A549 (cell line): ENCODE results near the gene CRISPLD2. TPM values are rescaled to one million over a fixed set of nuclear protein-coding genes. Genes with fewer than 3 reads are reported as not detected.

Source experiments
- ATAC-seq, 2 experiments: fragments of 200-7000 bp in 1 of 2; fragments of >200 bp in 1 of 2; cut with Nextera tagmentation in 1 of 2; cut with Tn5 transposase in 1 of 2; 3 replicates each; pipeline versions ENCODE4 v1.8.0 to v1.9.1; 2018 to 2020; ENCODE audit warnings: mild to moderate bottlenecking in 1 of 2, moderate library complexity in 1 of 2
- CTCF ChIA-PET: fragments of 300-600 bp; sonication (Branson Sonifier 250); formaldehyde crosslinking; extraction: SDS; loops from one replicate; lab custom pipeline; 2021; ENCODE audit warnings: antibody characterized with exemption, inconsistent platforms; lab: Yijun Ruan, JAX
- POLR2A ChIA-PET: fragments of 350-600 bp; formaldehyde crosslinking; extraction: SDS; loops from one replicate; lab custom pipeline; 2021; ENCODE audit warnings: antibody characterized with exemption, inconsistent platforms; lab: Yijun Ruan, JAX
- DNase-seq, 2 experiments: peaks; one replicate each; pipeline versions ENCODE4 v3.0.0 to v3.0.0-alpha.2; 2011 to 2016; ENCODE audit warnings: low read depth in 1 of 2, low spot score in 1 of 2
- FAIRE-seq: peaks from 2 replicates; lab custom pipeline; 2011; peaks lifted over from hg19 to GRCh38; lab: Jason Lieb, UNC
- H3K27ac ChIP-seq, 2 experiments: fragments of >200 bp; sonication (Bioruptor Twin); formaldehyde crosslinking; 3 replicates each; pipeline ENCODE4 v1.5.1; 2016 to 2017
- H3K4me1 ChIP-seq: fragments of >200 bp; sonication (Bioruptor Twin); formaldehyde crosslinking; 3 replicates; pipeline ENCODE4 v1.6.1; 2016
- H3K4me2 ChIP-seq: fragments of >200 bp; sonication (Bioruptor Twin); formaldehyde crosslinking; 3 replicates; pipeline ENCODE4 v1.6.1; 2016
- H3K4me3 ChIP-seq: fragments of >200 bp; sonication (Bioruptor Twin); formaldehyde crosslinking; 3 replicates; pipeline ENCODE4 v1.5.1; 2016
- H3K9me3 ChIP-seq: fragments of >200 bp; sonication (Bioruptor Twin); formaldehyde crosslinking; 3 replicates; pipeline ENCODE4 v1.6.1; 2016
- BCL3 ChIP-seq: fragments of >200 bp; sonication (Bioruptor Twin); formaldehyde crosslinking; IDR thresholded peaks from 3 replicates; pipeline ENCODE4 v1.6.1; 2016
- BHLHE40 ChIP-seq: IDR thresholded peaks from 2 replicates; pipeline ENCODE4 v1.6.1; 2012; ENCODE audit warnings: low read depth, low read length, inconsistent platforms
- CEBPB ChIP-seq, 2 experiments: fragments of >200 bp in 1 of 2; sonication (Bioruptor Twin) in 1 of 2; formaldehyde crosslinking in 1 of 2; IDR thresholded peaks; 2 replicates each; pipeline ENCODE4 v1.6.1; 2012 to 2016
- EP300 ChIP-seq, 2 experiments: fragments of >200 bp; sonication (Bioruptor Twin); formaldehyde crosslinking; IDR thresholded peaks; 2 replicates in 1 of 2; 3 replicates in 1 of 2; pipeline ENCODE4 v1.6.1; 2016 to 2017
- ESRRA ChIP-seq: fragments of 150-350 bp; IDR thresholded peaks from 2 replicates; pipeline ENCODE4 v1.6.1; 2014; ENCODE audit warnings: mild to moderate bottlenecking, low read length, borderline replicate concordance
- FOSL2 ChIP-seq, 2 experiments: fragments of 450-650 bp in 1 of 2; fragments of >200 bp in 1 of 2; sonication (Bioruptor Twin) in 1 of 2; formaldehyde crosslinking; IDR thresholded peaks; 2 replicates each; pipeline versions ENCODE4 v1.5.0 to v1.6.1; 2016 to 2020; ENCODE audit warnings: mild to moderate bottlenecking in 1 of 2, moderate library complexity in 1 of 2
- GATA3 ChIP-seq: IDR thresholded peaks from 2 replicates; pipeline ENCODE4 v1.6.1; 2012; ENCODE audit warnings: borderline replicate concordance
- HEYL ChIP-seq: fragments of 250-450 bp; sonication (Bioruptor Pico); IDR thresholded peaks from 2 replicates; pipeline ENCODE4 v1.8.0; 2021; ENCODE audit warnings: mild to moderate bottlenecking, moderate library complexity
- JUN ChIP-seq, 2 experiments: fragments of >200 bp; sonication (Bioruptor Twin); formaldehyde crosslinking; IDR thresholded peaks; 2 replicates in 1 of 2; 3 replicates in 1 of 2; pipeline ENCODE4 v1.6.1; 2016 to 2017
- JUNB ChIP-seq: fragments of >200 bp; sonication (Bioruptor Twin); formaldehyde crosslinking; IDR thresholded peaks from 2 replicates; pipeline ENCODE4 v1.6.1; 2016
- MAFK ChIP-seq: fragments of 450-650 bp; IDR thresholded peaks from 2 replicates; pipeline ENCODE4 v1.6.1; 2014; ENCODE audit not compliant: partially characterized antibody
- MAX ChIP-seq: IDR thresholded peaks from 2 replicates; pipeline ENCODE4 v1.6.1; 2012
- NPAS2 ChIP-seq: fragments of 250-450 bp; sonication (Bioruptor Pico); IDR thresholded peaks from 2 replicates; pipeline ENCODE4 v1.8.0; 2022; ENCODE audit warnings: mild to moderate bottlenecking, moderate library complexity, borderline replicate concordance
- NR3C1 ChIP-seq: fragments of >200 bp; sonication (Bioruptor Twin); formaldehyde crosslinking; IDR thresholded peaks from 3 replicates; pipeline ENCODE4 v1.6.1; 2017
- PHF8 ChIP-seq: fragments of 200-600 bp; sonication (generic); IDR thresholded peaks from 2 replicates; pipeline ENCODE4 v1.6.1; 2016; ENCODE audit warnings: low read depth, mild to moderate bottlenecking, antibody characterized with exemption, moderate library complexity, borderline replicate concordance
- RAD21 ChIP-seq, 2 experiments: fragments of >200 bp in 1 of 2; sonication (Bioruptor Twin) in 1 of 2; formaldehyde crosslinking in 1 of 2; IDR thresholded peaks in 1 of 2; conservative IDR thresholded peaks in 1 of 2; 2 replicates in 1 of 2; 3 replicates in 1 of 2; pipeline ENCODE4 v1.6.1; 2012 to 2018; ENCODE audit warnings: inconsistent platforms in 1 of 2
- ZC3H11A ChIP-seq: fragments of 450-650 bp; IDR thresholded peaks from 2 replicates; pipeline ENCODE4 v1.6.1; 2014; ENCODE audit warnings: antibody characterized with exemption, mild to moderate bottlenecking
- ZNF302 ChIP-seq: fragments of 250-450 bp; sonication (Bioruptor Pico); IDR thresholded peaks from 2 replicates; pipeline ENCODE4 v1.9.0; 2021; ENCODE audit warnings: inconsistent platforms, mild to moderate bottlenecking, moderate library complexity
- WGBS: methylation state at CpG from one replicate; pipeline ENCODE4 v1.1.6; 2017; ENCODE audit errors: missing lambda C conversion rate; 5-methylcytosine and 5-hydroxymethylcytosine counted together
- polyA plus RNA-seq, 4 experiments: library from polyadenylated mRNA; depleted of rRNA in 3 of 4; stranded (reverse); fragments of >200 nt; fragmentation: RNase III in 1 of 4; extraction: RNeasy Plus Mini Kit Qiagen cat#74134 plus additional on column Dnase treatment in 1 of 4; gene quantifications; 2 replicates in 3 of 4; 3 replicates in 1 of 4; pipeline ENCODE4 v1.2.3, GENCODE V29; 2011 to 2017
- TF ChIP-seq, protein P1 (sequence below): IDR thresholded peaks from 2 replicates; pipeline ENCODE4 v1.6.1; 2012; ENCODE audit warnings: low read depth, borderline replicate concordance
- TF ChIP-seq, protein P2 (sequence below): fragments of 450-650 bp; IDR thresholded peaks from 2 replicates; pipeline ENCODE4 v1.6.1; 2014; ENCODE audit warnings: antibody characterized with exemption
- TF ChIP-seq, protein P3 (sequence below): fragments of >200 bp; sonication (Bioruptor Twin); formaldehyde crosslinking; IDR thresholded peaks from 3 replicates; pipeline ENCODE4 v1.5.1; 2016

Gene CRISPLD2
- polyA plus RNA-seq, 2 of the 4 experiments (the other 2 are of a cell fraction): 0.85 to 1.6 TPM

- TF ChIP-seq GATA3 (peak; percentile 89), NR3C1 (no peak), BCL3 (peak; percentile 34; the same call in 1 of the 3 replicates), ZNF302 (CRISPR knock-in tag) (peak; percentile 42; the same call in 1 of the 2 replicates), ZC3H11A (no peak), JUNB (peak; percentile 82), MAX (peak; percentile 89), JUN (IDR thresholded peaks at IDR 0.05) (peak; percentile 81 to 83; a peak in 3 of 5 replicates), PHF8 (no peak), FOSL2 (IDR thresholded peaks at IDR 0.05) (peak; percentile 67; the same call in 1 of the 2 replicates), FOSL2 (CRISPR knock-in tag; IDR thresholded peaks at IDR 0.05) (peak; percentile 79), MAFK (peak; percentile 71), HEYL (CRISPR knock-in tag) (no peak), RAD21 (conservative IDR thresholded peaks at IDR 0.05 in 1 of 2, IDR thresholded peaks at IDR 0.05 in 1 of 2) (peak in 1 of 2 experiments; percentile 17; a peak in 3 of 5 replicates), CEBPB (IDR thresholded peaks at IDR 0.05) (peak in 1 of 2 experiments; percentile 70; a peak in 1 of 4 replicates), ESRRA (no peak), NPAS2 (CRISPR knock-in tag) (0 out of 2 replicates have a peak, but pooled peaks have one; percentile 27), EP300 (IDR thresholded peaks at IDR 0.05) (peak; percentile 53 to 77; a peak in 3 of 5 replicates), BHLHE40 (peak; percentile 27; the same call in 1 of the 2 replicates)
- TF ChIP-seq, protein P1, sequence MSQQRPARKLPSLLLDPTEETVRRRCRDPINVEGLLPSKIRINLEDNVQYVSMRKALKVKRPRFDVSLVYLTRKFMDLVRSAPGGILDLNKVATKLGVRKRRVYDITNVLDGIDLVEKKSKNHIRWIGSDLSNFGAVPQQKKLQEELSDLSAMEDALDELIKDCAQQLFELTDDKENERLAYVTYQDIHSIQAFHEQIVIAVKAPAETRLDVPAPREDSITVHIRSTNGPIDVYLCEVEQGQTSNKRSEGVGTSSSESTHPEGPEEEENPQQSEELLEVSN: peak; percentile 71; the same call in 1 of the 2 replicates
- TF ChIP-seq, protein P2, sequence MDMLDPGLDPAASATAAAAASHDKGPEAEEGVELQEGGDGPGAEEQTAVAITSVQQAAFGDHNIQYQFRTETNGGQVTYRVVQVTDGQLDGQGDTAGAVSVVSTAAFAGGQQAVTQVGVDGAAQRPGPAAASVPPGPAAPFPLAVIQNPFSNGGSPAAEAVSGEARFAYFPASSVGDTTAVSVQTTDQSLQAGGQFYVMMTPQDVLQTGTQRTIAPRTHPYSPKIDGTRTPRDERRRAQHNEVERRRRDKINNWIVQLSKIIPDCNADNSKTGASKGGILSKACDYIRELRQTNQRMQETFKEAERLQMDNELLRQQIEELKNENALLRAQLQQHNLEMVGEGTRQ: no peak
- TF ChIP-seq, protein P3, sequence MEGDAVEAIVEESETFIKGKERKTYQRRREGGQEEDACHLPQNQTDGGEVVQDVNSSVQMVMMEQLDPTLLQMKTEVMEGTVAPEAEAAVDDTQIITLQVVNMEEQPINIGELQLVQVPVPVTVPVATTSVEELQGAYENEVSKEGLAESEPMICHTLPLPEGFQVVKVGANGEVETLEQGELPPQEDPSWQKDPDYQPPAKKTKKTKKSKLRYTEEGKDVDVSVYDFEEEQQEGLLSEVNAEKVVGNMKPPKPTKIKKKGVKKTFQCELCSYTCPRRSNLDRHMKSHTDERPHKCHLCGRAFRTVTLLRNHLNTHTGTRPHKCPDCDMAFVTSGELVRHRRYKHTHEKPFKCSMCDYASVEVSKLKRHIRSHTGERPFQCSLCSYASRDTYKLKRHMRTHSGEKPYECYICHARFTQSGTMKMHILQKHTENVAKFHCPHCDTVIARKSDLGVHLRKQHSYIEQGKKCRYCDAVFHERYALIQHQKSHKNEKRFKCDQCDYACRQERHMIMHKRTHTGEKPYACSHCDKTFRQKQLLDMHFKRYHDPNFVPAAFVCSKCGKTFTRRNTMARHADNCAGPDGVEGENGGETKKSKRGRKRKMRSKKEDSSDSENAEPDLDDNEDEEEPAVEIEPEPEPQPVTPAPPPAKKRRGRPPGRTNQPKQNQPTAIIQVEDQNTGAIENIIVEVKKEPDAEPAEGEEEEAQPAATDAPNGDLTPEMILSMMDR: no peak
- TF ChIP-seq, all 56 proteins: peak for 14
- Histone ChIP-seq H3K9me3 (no peaks in the 10 kb centered on the region), H3K4me1 (peaks cover 19% of the 10 kb centered on the region), H3K4me3 (no peak overlapping the region), H3K4me2 (peak overlapping the region; percentile 54), H3K27ac (peak overlapping the region; percentile 63 to 79)
- peak; percentile 90 to 92 for ATAC-seq
- WGBS: 13% methylated on average over 18 of the region's 18 CpGs
- no peak for FAIRE-seq
- POLR2A ChIA-PET: interaction anchor here (1.5 kb wide), 1 partner anchor 12 kb away, joined by 4 read pairs; no protein-coding TSS in a partner anchor
- peak; percentile 73 to 91 for DNase-seq
- CTCF ChIA-PET: interaction anchor here (0.7 to 2.3 kb wide), 6 partner anchors 10 to 74 kb away, joined by 3 to 6 read pairs (median 3); no protein-coding TSS in a partner anchor
Observed at GRCh38 chr16:84851192-84852127, 31.7 kb downstream of the CRISPLD2 start.
